Measurements from ENCODE around the gene GRIFIN. TPM values are rescaled to one million over a fixed set of nuclear protein-coding genes. Genes with fewer than 3 reads are reported as not detected.

Gene GRIFIN
- polyA plus RNA-seq, 1 donor (not counting 4 experiments of a cell fraction or from before 2014, with no cell fraction given), result not detected

- no peak overlapping the region for H2AFZ ChIP-seq (ENCODE audit: control insufficient read depth, low read length)
- H3K27ac ChIP-seq (ENCODE audit: control insufficient read depth, insufficient read depth, low read length), result no peak overlapping the region
- no peaks in the 10 kb centered on the region for H3K36me3 ChIP-seq (ENCODE audit: control insufficient read depth in 2 of 2, extremely low read depth in 1 of 2, insufficient read depth in 2 of 2, low read length in 2 of 2)
- no peaks in the 10 kb centered on the region for H3K4me1 ChIP-seq (ENCODE audit: control insufficient read depth, extremely low read depth, insufficient read depth, low read length)
- H3K4me3 ChIP-seq (ENCODE audit: control insufficient read depth in 2 of 3, extremely low read depth in 1 of 3, insufficient read depth in 2 of 3, low read depth in 1 of 3, low read length in 3 of 3), result no peak overlapping the region
- peaks cover 28% of the 10 kb centered on the region for H3K27me3 ChIP-seq (ENCODE audit: control insufficient read depth, extremely low read depth, insufficient read depth, low read length)
- no peaks in the 10 kb centered on the region for H3K79me2 ChIP-seq (ENCODE audit: control insufficient read depth, insufficient read depth, low read length)
- dilution Hi-C loops (cut with MboI; ENCODE audit: extremely low pct_ligation_motif_present, low sequenced_read_pairs), result no loop called here
- no peak for FAIRE-seq
- no peak overlapping the region for H3K4me2 ChIP-seq (ENCODE audit: control insufficient read depth, extremely low read depth, insufficient read depth, low read depth, low read length)
- no peak for TF ChIP-seq EZH2 (IDR thresholded peaks at IDR 0.05; ENCODE audit: low read length)
- TF ChIP-seq, protein P1, sequence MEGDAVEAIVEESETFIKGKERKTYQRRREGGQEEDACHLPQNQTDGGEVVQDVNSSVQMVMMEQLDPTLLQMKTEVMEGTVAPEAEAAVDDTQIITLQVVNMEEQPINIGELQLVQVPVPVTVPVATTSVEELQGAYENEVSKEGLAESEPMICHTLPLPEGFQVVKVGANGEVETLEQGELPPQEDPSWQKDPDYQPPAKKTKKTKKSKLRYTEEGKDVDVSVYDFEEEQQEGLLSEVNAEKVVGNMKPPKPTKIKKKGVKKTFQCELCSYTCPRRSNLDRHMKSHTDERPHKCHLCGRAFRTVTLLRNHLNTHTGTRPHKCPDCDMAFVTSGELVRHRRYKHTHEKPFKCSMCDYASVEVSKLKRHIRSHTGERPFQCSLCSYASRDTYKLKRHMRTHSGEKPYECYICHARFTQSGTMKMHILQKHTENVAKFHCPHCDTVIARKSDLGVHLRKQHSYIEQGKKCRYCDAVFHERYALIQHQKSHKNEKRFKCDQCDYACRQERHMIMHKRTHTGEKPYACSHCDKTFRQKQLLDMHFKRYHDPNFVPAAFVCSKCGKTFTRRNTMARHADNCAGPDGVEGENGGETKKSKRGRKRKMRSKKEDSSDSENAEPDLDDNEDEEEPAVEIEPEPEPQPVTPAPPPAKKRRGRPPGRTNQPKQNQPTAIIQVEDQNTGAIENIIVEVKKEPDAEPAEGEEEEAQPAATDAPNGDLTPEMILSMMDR (optimal IDR thresholded peaks at IDR 0.05 in 1 of 3, IDR thresholded peaks at IDR 0.05 in 1 of 3, conservative IDR thresholded peaks at IDR 0.05 in 1 of 3; ENCODE audit: extremely low read depth in 1 of 3, insufficient read depth in 2 of 3, low read length in 3 of 3), result no peak
- H4K20me1 ChIP-seq (ENCODE audit: control insufficient read depth, extremely low read depth, insufficient read depth, low read length), result no peaks in the 10 kb centered on the region
- DNase-seq (ENCODE audit: low read depth, low spot score), result no peak
- H3K9ac ChIP-seq (ENCODE audit: control insufficient read depth, extremely low read depth, insufficient read depth, low read length), result no peak overlapping the region
- H3K9me3 ChIP-seq (ENCODE audit: control insufficient read depth, low read depth, low read length), result no peaks in the 10 kb centered on the region
- H3K9me1 ChIP-seq (ENCODE audit: control insufficient read depth, extremely low read depth, insufficient read depth, low read length), result no peaks in the 10 kb centered on the region
These were observed 26.4 kb upstream of the GRIFIN start for GRCh38 chr7:2502647-2502966.

DNA sequence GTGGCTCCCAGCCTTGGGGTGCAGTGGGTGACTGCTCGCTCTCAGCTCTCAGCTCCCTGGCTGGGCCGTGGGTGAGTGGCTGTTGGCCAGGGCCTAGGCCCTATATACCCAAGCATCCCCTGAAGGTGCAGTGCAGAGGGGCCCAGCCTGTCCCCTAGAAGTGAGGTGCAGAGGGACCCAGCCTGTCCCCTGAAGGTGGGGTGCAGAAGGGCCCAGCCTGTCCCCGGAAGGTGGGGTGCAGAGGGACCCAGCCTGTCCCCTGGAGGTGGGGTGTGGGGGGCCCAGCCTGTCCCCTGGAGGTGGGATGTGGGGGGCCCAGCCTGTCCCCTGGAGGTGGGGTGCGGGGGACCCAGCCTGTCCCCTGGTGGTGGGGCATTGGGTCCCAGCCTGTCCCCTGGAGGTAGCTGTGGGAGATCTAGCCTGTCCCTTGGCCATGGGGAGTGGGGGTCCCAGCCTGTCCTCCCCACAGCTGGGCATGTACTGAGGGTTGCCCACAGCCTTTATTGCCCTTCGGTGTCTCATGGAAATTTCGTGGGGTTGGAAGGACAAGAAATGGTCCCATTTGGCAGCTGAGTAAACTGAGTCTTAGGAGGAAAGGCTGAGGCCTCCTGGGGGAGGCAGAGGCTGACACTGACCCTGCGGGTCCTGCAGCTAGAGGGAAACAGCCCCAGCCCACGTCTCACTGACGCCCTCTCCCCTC lies 25.9 kb upstream of the GRIFIN start:
- DNase-seq (ENCODE audit: low read depth, low spot score), result no peak
- Histone ChIP-seq H3K9ac (ENCODE audit: control insufficient read depth, extremely low read depth, insufficient read depth, low read length) (no peak overlapping the region), H3K9me1 (ENCODE audit: control insufficient read depth, extremely low read depth, insufficient read depth, low read length) (no peaks in the 10 kb centered on the region), H3K36me3 (ENCODE audit: control insufficient read depth in 2 of 2, extremely low read depth in 1 of 2, insufficient read depth in 2 of 2, low read length in 2 of 2) (no peaks in the 10 kb centered on the region), H3K4me2 (ENCODE audit: control insufficient read depth, extremely low read depth, insufficient read depth, low read depth, low read length) (no peak overlapping the region), H3K4me3 (ENCODE audit: control insufficient read depth in 2 of 3, extremely low read depth in 1 of 3, insufficient read depth in 2 of 3, low read depth in 1 of 3, low read length in 3 of 3) (no peak overlapping the region), H3K79me2 (ENCODE audit: control insufficient read depth, insufficient read depth, low read length) (no peaks in the 10 kb centered on the region), H3K27me3 (ENCODE audit: control insufficient read depth, extremely low read depth, insufficient read depth, low read length) (peaks cover 31% of the 10 kb centered on the region), H3K27ac (ENCODE audit: control insufficient read depth, insufficient read depth, low read length) (no peak overlapping the region), H4K20me1 (ENCODE audit: control insufficient read depth, extremely low read depth, insufficient read depth, low read length) (no peaks in the 10 kb centered on the region), H3K9me3 (ENCODE audit: control insufficient read depth, low read depth, low read length) (no peaks in the 10 kb centered on the region), H2AFZ (ENCODE audit: control insufficient read depth, low read length) (no peak overlapping the region), H3K4me1 (ENCODE audit: control insufficient read depth, extremely low read depth, insufficient read depth, low read length) (no peaks in the 10 kb centered on the region)
- dilution Hi-C loops (cut with MboI; ENCODE audit: extremely low pct_ligation_motif_present, low sequenced_read_pairs), result no loop called here
- FAIRE-seq, result no peak
- no peak for TF ChIP-seq EZH2 (IDR thresholded peaks at IDR 0.05; ENCODE audit: low read length)
- TF ChIP-seq, protein P1 (optimal IDR thresholded peaks at IDR 0.05 in 1 of 3, IDR thresholded peaks at IDR 0.05 in 1 of 3, conservative IDR thresholded peaks at IDR 0.05 in 1 of 3; ENCODE audit: extremely low read depth in 1 of 3, insufficient read depth in 2 of 3, low read length in 3 of 3), result no peak
